COLO829 (cell line): Measurements from ENCODE around the gene SAMD14.

Source experiments
- DNase-seq: peaks from one replicate; pipeline ENCODE4 v3.0.0; 2012; ENCODE audit warnings: low spot score

The SAMD14 gene

DNA sequence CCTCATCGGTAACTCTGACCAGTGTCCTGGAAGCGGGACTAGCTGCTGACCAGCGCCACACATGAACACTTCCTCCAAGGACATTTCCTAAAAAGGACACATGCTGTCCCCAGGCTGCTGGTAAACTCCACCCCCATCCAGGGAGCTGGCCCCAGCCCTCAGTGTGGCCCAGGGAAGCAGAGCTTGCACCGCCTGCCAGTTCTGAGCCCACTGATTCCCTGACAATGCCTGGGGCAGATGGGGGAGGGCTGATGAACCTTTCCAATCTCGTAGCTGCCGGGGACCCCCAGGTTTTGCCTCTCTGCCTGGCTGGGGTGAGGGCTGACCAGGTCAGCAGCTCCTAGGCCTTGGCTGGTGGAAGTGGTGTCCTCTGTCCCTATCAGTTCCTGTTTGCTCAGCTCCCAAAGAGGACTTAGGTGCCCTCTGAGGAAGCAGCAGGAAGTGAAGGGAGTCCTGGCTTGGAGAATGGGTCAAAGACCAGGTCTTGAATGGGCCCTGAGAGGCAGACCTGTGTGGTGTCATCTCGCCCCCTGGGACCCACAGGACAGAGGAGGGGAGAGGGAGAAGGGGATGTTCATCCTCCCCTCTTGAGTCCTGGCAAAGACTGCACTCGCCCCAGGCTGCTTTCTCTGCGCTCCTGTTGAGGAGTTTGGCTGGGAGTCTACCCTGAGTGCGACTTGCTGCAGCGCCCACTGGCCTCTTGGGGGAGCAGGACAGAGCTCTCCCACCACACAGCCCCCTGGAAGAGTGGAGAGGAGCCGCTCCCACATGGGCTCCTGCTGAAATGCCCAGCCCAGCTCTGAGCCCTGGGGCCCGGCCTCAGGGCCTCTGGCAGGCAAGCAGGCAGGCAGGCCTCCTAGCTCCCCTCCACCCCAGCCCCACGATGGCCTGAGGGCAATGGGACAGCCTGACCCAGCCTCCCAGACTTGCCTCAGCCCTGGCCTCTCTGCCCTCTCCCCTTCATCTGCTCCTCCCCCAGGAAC, 18.0 kb downstream of the SAMD14 start:
- DNase-seq = no peak

DNA sequence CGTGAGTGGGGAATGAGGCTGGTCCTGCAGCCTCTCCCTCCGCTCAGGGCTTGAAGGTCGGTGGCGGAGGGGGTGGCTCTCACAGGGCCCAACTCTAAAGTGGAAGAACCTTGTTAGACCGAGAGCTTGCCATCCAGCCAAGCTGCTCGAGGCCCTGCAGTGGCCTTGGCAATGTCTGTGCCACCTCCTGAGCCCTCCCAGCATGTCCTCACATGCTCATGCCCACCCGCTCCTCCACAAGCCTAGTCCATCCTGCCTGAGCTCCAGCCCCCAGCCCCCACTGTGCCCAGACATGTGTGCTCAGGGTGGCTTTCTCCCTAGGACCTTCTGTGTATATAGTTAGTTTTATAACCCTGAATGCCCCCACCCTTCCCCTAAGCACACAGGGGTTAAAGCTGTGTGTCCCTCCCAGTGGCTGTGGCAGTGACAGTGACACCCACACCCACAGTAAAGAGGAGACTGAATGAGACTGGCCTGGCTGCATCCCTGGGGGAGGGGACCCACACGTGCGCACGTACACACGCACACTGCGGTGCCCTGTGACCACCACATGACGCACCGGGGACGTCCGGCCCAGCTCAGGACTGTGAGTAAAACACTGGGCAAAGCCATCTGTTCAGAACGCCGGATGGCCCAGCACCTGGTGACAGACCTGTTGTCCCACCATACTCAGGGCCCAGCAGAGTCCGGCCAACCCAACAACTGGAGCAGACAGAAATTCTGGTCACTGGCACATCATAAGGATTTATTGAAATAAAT, 19.2 kb downstream of the SAMD14 start:
- no peak for DNase-seq

DNA sequence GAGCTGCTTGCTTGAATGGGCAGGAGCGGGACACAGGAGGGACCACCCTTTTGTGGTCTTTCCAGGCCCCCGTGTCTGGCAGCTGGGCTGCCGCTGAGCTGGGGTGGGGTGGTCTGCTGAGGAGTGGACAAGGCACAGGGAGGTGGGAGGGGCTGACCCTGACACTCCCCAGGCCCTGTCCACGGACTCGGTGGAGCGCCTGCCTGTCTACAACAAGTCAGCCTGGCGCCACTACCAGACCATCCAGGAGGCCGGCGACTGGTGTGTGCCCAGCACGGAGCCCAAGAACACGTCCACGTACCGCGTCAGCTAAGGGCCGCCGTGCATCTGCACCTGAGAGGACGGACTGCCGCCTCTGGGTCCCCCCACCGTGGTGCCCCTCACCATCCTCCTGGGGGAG, 20.2 kb downstream of the SAMD14 start:
- no peak for DNase-seq

DNA sequence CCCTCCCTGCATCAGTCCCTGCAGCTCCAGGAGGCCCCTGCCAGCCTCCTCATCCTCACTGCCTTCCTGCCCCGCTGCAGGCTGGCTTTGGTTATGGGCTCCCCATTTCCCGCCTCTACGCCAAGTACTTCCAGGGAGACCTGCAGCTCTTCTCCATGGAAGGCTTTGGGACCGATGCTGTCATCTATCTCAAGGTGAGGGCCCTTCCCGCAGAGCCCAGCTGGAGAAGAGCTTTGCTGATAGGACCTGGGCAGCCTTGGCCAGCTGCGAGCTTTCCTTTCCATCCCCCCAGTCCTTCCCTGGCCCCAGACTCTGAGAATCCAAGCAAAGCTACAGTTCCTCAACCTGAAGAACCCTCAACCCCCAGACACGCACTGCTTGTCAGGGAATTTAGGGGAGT, 20.8 kb downstream of the SAMD14 start:
- DNase-seq = no peak

DNA sequence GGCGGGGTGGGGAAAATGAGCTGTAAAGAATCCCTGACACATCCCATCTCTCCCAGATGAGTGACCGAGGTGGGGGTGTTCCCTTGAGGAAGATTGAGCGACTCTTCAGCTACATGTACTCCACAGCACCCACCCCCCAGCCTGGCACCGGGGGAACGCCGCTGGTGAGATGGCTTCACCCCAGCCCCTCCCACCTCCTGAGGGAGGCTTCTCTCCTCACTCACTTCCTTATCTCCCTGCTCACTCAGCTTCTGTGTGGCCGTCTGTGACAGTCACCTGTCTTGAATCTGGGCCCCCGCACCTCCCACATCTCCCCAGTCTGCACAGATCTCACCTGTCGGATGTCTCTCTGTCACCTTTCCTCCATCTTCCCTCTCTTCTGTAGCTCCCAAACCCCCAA, 21.4 kb downstream of the SAMD14 start:
- no peak for DNase-seq

DNA sequence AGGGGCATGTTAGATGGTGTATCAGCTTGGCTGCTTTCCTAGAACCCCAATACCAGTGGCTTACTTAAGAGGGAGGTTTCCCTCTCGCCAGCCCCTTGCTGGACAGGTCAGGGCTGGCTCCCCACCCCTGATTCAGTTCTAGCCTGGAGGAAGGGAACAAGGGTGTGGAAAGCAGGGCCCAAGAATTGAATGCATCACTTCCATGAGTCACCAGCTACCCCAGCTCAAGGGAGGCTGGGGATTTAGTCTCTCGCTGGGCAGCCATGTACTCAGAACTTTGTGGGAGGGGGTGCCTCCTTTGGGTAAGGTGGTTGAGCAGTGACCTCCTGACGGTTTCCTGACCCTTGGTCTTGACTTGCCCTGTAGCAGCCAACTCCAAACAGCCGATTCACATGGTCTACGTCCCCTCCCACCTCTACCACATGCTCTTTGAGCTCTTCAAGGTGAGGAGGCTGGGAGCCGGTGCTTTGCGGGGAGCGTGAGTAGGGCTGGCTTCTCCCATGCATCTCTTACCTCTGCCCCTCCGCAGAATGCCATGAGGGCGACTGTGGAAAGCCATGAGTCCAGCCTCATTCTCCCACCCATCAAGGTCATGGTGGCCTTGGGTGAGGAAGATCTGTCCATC, 22.1 kb downstream of the SAMD14 start:
- DNase-seq = no peak

DNA sequence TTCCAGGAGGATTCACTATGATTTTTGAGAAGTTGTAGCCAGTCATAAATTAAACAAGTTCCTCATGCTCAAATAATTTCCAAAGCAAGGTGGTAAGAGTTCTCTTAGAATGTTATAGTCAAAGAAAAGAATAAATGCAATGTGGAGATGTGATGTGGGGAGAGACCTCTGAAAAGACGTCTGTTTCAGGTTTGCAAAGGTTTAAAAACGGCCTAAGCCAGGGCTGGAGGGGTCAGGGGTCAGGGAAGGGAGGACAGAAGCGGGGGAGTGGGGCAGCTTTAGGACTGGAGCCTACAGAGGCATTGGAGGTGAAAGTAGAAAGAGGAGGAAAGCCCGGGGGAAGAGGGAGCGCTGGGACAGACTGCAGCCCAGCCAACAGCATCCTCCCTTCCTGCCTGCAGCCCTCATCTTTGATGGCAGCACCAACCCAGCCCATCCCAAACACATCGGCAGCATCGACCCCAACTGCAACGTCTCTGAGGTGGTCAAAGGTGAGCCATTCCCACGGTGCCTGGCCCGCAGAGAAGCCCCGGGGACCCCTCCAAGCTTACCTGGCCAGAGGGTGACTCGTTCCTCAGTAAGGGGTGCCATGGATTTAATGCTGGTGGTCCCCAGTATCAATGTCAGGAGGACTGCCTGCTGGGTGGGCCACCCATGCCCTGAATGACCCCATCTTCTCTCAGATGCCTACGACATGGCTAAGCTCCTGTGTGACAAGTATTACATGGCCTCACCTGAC, 23.4 kb downstream of the SAMD14 start:
- DNase-seq = no peak

DNA sequence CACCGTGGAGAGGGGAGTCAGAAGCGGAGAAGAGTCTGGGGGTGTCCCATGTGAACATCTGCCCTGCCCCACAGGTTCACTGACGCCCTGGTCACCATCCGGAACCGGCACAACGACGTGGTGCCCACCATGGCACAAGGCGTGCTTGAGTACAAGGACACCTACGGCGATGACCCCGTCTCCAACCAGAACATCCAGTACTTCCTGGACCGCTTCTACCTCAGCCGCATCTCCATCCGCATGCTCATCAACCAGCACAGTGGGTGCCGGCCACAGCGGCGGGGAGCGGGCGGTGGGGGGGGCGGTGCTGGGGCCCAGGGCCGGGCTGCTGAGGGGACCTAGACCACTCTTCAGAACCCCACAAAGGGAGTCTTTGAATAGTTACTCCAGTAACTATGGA, 24.1 kb downstream of the SAMD14 start:
- DNase-seq = no peak

DNA sequence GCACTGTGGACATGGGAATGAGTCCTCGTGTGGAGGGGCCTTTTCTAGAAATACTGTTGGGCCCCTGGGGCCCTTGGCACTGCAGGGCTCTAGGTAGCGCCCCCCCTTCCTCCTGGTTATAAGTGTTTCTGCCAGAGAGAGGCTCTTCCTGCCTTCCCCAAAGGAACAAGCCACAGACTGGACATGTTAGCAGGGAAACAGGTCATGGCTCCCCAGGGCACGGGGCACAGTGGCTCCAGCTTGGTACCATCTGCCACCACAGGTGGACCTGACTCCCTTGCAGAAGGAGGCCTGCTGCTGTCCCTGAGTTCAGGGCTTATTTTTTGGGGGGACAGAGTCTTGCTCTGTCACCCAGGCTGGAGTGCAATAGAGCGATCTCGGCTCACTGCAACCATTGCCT, 26.0 kb downstream of the SAMD14 start:
- DNase-seq = no peak

DNA sequence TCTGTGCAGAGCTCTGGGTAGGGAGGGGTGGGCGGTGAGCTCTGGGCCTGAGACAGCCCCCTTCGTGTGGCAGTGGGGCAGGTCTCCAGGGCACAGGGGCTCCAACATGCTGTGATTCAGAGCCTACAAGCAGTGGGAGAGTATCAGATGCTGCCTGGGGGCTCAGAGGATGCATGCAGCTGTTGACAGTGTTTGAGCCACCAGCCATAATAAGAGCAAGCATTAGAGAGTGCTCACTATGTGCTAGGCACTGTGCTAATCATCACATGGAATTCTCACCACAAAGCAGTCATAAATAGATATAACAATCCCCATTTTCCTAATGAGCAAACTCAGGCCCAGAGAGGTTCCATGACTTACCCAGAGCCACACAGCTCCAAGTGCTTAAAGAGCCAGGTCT, 26.7 kb downstream of the SAMD14 start:
- DNase-seq = no peak

DNA sequence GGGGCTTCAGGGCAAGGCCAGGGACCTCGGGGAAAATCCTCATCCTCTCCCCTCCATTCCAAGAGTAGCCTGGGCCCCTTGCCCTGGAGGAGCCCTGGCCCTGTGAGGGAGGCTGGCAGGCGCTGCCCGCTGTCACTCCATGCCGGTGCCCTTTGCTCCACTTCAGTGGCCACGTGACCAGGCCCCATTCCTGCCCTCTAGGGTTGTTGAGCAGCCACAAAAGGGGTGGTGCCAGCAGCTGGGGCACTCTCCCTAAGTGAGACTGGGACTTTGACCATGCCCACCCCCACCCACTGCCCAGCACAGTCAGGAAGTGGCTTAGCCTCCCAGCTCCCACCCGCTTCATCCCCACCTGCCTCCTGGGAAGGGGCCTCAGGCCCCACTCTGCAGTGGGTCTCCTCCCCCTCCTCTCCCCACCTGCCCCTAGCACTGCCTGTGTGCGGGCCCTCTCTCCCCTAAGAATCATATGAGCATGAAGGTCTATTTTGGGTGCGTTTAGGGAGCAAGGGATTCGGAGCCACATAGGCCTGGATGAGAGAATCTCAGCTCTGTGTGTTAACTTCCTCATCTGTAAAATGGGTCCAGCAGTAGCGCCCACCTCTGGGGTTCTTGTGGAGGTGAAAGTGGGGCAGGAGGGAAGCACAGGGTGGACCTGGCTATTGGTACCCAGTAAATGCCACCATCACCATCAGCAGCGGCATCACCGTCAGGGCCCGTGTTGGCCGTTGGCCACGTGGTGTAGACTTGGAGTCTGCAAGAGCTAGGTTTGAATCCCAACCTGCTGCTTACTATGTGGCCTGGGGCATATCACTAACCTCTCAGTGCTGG, 27.6 kb downstream of the SAMD14 start:
- DNase-seq = no peak

DNA sequence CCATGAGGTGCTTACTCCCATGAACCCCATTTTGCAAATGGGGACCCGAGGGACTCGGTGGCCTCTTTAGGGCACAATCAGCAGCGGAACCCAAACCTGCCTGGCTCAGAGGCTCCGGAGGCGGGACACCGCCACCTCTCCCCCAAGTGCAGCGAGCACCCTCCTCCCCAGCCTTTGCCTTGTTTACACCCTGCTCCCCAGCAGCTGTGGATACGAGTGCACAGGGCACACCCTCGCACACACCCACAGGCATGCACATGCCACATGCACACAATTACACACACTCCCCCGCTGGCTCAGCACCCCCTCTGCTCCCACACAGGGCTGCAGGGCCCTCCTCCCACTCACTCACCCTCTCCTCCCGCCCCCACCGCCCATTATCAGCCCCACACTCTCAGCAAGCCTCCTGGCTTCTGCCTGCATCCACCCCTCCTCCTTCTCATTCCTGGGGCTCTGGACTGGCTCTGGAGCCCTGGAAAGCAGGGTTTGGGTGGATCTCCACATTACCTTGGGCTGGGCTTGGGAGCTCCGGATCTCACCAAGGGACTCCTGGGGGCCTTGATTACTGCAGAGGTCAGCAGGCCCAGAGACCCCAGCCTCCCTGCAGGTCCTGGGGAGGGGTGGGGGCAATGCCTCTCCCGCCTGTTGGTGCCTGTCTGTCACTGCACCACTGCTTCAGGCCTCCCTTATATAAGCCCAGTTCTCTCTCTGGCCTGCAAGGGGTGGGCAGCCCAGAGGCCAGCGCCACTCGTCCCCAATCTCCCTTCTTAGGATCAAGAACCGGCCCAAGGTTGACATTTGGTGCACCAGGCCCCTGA, 28.4 kb downstream of the SAMD14 start:
- DNase-seq = no peak

DNA sequence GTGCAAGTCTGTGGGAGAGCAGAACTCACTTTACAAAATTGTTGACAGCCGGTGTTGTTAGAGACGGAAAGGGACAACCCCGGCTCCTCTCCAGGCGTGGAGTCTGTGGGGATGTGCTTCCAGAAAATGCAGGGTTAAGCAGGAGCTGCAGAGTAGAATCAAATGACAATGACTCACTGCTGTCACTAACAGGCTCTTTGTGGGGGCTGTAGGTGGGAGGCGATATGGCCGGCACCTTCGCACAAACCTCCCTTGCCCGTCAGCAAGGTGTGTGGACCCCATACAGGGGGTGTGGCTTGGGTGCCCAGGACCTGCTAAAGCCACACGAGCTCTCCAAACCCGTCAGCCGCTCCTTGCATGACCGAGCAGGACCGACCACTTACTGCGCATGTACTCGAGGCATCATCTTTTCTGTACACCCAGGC, 29.0 kb downstream of the SAMD14 start:
- DNase-seq = no peak

DNA sequence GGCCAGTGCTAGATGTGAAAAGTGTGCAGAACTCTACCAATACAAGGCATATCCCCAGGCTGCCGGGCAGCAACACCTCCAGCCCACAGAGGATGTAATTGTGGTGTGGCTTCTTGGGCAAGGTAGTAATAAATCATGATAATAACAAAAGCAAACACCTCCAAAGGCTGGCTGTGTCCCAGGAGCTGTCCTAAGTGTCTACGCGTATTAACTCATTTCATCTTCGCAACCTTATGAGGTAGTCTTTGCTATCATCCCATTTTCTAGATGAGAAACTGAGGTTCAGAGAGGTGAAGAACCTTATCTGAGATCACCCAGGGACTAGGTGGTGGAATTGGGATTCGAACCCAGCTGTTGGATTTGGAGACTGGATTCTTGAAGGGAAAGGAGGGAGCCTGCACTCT, 29.5 kb downstream of the SAMD14 start:
- no peak for DNase-seq

DNA sequence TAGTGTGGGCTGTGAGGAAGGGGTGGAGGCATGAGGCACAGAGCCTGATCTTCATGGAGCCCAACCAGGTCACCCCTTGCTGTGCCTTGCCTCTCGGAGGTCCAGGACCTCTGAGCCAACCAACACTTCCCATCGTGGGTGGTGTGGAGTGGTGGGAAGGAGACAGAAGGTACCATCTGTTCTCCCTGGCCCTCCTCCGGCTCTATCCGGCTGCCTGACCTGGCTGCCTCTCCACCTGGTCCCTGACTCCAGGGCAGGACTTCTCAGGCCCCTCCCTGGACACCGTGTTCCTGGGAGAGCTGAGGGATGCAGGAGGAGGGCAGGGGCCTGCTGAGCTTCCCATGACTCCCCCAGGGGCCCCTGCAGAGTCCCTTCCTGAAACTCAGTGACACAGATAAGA, 31.0 kb downstream of the SAMD14 start:
- no peak for DNase-seq

DNA sequence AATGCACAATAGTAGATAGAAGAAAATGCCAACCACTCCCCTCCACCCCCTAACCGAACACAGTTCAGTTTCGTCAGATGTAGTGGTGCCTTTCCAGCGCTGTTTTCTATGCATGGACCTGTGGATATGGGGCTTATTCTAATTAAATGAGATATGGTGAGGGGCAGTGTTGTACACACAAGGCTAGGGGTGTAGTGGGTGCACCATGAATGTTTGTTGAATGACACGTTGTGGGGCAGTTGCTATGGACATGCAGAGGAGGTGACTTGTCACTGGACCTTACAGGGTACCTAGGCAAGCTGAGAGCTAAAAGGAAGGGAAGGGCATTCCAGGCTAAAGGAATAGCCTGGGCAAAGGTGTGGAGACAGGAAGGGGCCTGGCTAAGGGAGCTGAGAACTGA, 31.4 kb downstream of the SAMD14 start:
- no peak for DNase-seq

DNA sequence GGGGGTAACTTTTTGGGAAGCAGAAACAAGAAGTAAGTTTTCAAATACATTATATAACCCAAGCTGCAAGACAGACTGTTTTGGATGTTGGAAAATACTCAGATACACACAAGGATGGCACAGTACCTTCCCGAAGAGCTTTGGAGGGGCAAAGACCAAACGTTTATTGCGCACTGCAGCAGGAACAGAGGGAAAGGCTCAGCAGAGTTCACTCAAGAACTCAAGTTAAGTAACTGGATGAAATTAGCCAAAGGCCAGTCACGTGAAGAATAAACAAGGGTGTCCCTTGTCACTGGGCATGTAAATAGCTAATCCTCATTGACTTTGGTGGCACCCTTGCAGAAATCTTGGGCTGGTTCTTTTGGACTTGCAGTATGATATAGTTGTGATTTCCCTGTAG, 32.0 kb downstream of the SAMD14 start:
- DNase-seq = no peak

DNA sequence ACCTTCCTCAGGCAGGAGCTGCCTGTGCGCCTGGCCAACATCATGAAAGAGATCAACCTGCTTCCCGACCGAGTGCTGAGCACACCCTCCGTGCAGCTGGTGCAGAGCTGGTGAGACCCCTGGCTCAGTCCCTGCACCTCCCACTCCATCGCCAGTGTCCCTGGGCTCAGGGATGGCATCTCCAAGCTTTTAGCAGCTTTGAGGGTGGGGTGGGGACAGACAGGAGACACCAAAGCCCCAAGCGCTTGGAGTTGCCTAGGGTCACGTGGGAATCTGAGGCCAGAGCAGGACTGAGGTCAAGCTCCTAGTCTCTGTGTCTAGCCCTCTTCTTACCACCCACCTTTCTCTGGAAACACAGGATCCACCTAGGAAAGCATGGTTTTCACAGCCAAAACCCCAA, 32.5 kb downstream of the SAMD14 start:
- no peak for DNase-seq

DNA sequence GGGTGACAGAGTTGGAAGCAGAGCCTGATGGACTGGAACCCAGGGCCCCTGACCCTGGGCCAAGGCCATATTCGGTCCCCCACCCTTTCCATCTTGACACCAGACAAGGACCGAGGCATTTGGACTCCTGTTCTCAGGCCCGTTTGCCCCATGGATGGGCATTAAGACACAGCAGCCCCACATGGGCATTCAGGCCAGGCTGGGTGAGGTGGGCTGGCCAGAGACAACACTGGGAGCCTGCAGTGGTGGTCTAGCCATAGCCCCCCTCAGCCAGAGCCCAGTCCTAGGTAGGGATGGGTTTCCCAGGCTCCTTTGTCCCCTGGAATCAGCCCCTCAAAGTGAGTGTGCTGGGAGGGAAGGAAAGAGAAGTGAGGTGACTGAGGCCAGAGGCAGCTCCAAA, 33.2 kb downstream of the SAMD14 start:
- no peak for DNase-seq

DNA sequence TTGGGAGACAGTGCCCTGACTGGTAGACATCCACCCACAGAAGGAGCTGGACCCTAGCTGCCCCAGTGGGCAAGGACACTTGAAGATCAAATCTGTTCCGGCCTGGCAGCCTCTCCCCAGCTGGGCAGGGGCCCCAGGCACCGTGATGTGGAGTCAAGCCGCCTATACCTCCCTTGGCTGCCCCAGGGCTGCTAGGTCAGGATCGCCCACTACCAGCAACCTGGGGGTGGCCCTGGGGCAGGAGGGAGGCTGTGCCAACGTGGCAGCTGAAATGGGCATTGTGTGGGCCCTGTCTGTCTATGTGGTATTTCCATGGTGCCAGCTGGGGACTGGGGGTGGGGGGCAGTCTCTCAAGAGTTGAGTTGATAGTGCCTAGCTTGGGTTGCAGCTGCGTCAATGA, 33.9 kb downstream of the SAMD14 start:
- DNase-seq = no peak
